CD4-positive, alpha-beta T cell (primary cell): Measurements from ENCODE around the gene KRTAP5-8. TPM values are rescaled to one million over a fixed set of nuclear protein-coding genes. Genes with fewer than 3 reads are reported as not detected.

Source experiments
- ATAC-seq: fragments of 200-7000 bp; cut with Tn5 transposase; one replicate; pipeline ENCODE4 v1.10.0; 2022; ENCODE audit warnings: mild to moderate bottlenecking; ENCODE audit not compliant: poor library complexity
- CTCF ChIA-PET: fragments of 350-600 bp; sonication (Branson Sonifier 250); formaldehyde crosslinking; loops from one replicate; lab custom pipeline; 2021; ENCODE audit warnings: antibody characterized with exemption, inconsistent platforms; lab: Charles Lee
- POLR2A ChIA-PET: fragments of 350-600 bp; sonication (Branson Sonifier 250); formaldehyde crosslinking; loops from one replicate; lab custom pipeline; 2021; ENCODE audit warnings: antibody characterized with exemption, inconsistent platforms; lab: Charles Lee
- DNase-seq, 14 experiments: peaks; one replicate each; pipeline ENCODE4 v3.0.0-alpha.2; 2013 to 2020; ENCODE audit warnings: mixed read lengths in 2 of 14
- H3K27ac ChIP-seq, 2 donors: one replicate each; pipeline versions ENCODE4 v1.5.1 to v1.7.0; 2013; ENCODE audit warnings: low read length in 2 of 2, low read depth in 1 of 2, mild to moderate bottlenecking in 1 of 2
- H3K27me3 ChIP-seq, 2 experiments: 1 replicate in 1 of 2; 2 replicates in 1 of 2; pipeline versions ENCODE4 v1.6.1 to v1.7.0; 2013; ENCODE audit warnings: low read length in 2 of 2, control low read depth in 1 of 2, mild to moderate bottlenecking in 1 of 2, moderate library complexity in 1 of 2; ENCODE audit not compliant: insufficient read depth in 2 of 2, control insufficient read depth in 1 of 2
- H3K36me3 ChIP-seq: one replicate; pipeline ENCODE4 v1.6.1; 2013; ENCODE audit warnings: low read length, control low read depth; ENCODE audit not compliant: insufficient read depth
- H3K4me1 ChIP-seq: one replicate; pipeline ENCODE4 v1.6.1; 2013; ENCODE audit warnings: low read length, control low read depth; ENCODE audit not compliant: insufficient read depth
- H3K4me3 ChIP-seq: one replicate; pipeline ENCODE4 v1.5.1; 2013; ENCODE audit warnings: mild to moderate bottlenecking, low read length, moderate library complexity
- H3K9me3 ChIP-seq, 2 experiments: 1 replicate in 1 of 2; 2 replicates in 1 of 2; pipeline versions ENCODE4 v1.6.1 to v1.7.0; 2013; ENCODE audit warnings: low read length in 2 of 2, mild to moderate bottlenecking in 2 of 2, control low read depth in 1 of 2, moderate library complexity in 1 of 2; ENCODE audit not compliant: control insufficient read depth in 1 of 2, insufficient read depth in 1 of 2
- H3K27ac Mint-ChIP-seq: one replicate; pipeline ENCODE4 v1.8.0; 2020; ENCODE audit warnings: mixed read lengths
- H3K27me3 Mint-ChIP-seq: one replicate; pipeline ENCODE4 v1.8.0; 2021; ENCODE audit warnings: mixed read lengths
- H3K36me3 Mint-ChIP-seq: one replicate; pipeline ENCODE4 v1.8.0; 2021; ENCODE audit warnings: low read depth, mixed read lengths
- H3K4me1 Mint-ChIP-seq: one replicate; pipeline ENCODE4 v1.8.0; 2021; ENCODE audit warnings: low read depth, mixed read lengths
- H3K4me3 Mint-ChIP-seq: one replicate; pipeline ENCODE4 v1.8.0; 2020; ENCODE audit warnings: mild to moderate bottlenecking, mixed read lengths
- H3K9me3 Mint-ChIP-seq: one replicate; pipeline ENCODE4 v1.8.0; 2020; ENCODE audit warnings: mixed read lengths
- CTCF ChIP-seq: fragments of 200-600 bp; IDR thresholded peaks from one replicate; pipeline ENCODE4 v1.8.0; 2022; ENCODE audit warnings: antibody characterized with exemption, mild to moderate bottlenecking
- intact Hi-C, 2 experiments: fragments of 100-400 bp; cut with DNase I in 1 of 2; cut with micrococcal nuclease in 1 of 2; formaldehyde crosslinking; loops; one replicate each; pipeline versions ENCODE4 v1.15.1 to v1.9.0; 2023 to 2025; cut with DNase I, micrococcal nuclease
- total RNA-seq, 174 experiments: library from RNA in 2 of 174; stranded (reverse) in 2 of 174; gene quantifications; one replicate each; pipeline ENCODE4 v1.2.3 and lab custom pipeline; 2021 to 2026

KRTAP5-8 gene
- total RNA-seq, 2 experiments from 2014 or later, result not detected

- peaks cover 36% of the 10 kb centered on the region for H3K27me3 Mint-ChIP-seq
- POLR2A ChIA-PET, result no interaction called here
Measured at GRCh38 chr11:71556018-71556417, 18.2 kb downstream of the KRTAP5-8 start.

GRCh38 chr11:71557257-71557656, 19.4 kb downstream of the KRTAP5-8 start:
- Mint-ChIP-seq H3K9me3 (no peaks in the 10 kb centered on the region), H3K27ac (no peak overlapping the region), H3K4me3 (no peak overlapping the region), H3K4me1 (no peaks in the 10 kb centered on the region), H3K27me3 (peaks cover 45% of the 10 kb centered on the region), H3K36me3 (no peaks in the 10 kb centered on the region)
- no peak overlapping the region for H3K27ac ChIP-seq
- no peak for TF ChIP-seq CTCF
- no peaks in the 10 kb centered on the region for H3K4me1 ChIP-seq
- intact Hi-C loops, result no loop called here
- H3K4me3 ChIP-seq, result no peak overlapping the region
- POLR2A ChIA-PET, result no interaction called here
- ATAC-seq (no peak), DNase-seq (no peak)
- H3K27me3 ChIP-seq, result peaks cover 0 to 3% of the 10 kb centered on the region in 2 experiments
- H3K36me3 ChIP-seq, result no peaks in the 10 kb centered on the region
- peaks cover 0 to 10% of the 10 kb centered on the region in 2 experiments for H3K9me3 ChIP-seq
- CTCF ChIA-PET, result no interaction called here

More at GRCh38 chr11:71556018-71556417, 18.2 kb downstream of the KRTAP5-8 start:
- no peak overlapping the region for H3K27ac ChIP-seq
- H3K4me3 ChIP-seq, result no peak overlapping the region
- H3K27me3 ChIP-seq, result peaks cover 0 to 3% of the 10 kb centered on the region in 2 experiments
- H3K9me3 ChIP-seq, result peaks cover 0 to 10% of the 10 kb centered on the region in 2 experiments
- H3K4me1 ChIP-seq, result no peaks in the 10 kb centered on the region
- intact Hi-C loops, result no loop called here
- no peaks in the 10 kb centered on the region for H3K36me3 ChIP-seq
- DNase-seq (no peak), ATAC-seq (no peak)
- CTCF ChIA-PET, result no interaction called here
- no peak overlapping the region for H3K4me3 Mint-ChIP-seq
- no peak overlapping the region for H3K27ac Mint-ChIP-seq
- TF ChIP-seq CTCF, result no peak
- H3K4me1 Mint-ChIP-seq, result no peaks in the 10 kb centered on the region
- H3K36me3 Mint-ChIP-seq, result no peaks in the 10 kb centered on the region
- no peaks in the 10 kb centered on the region for H3K9me3 Mint-ChIP-seq

- ATAC-seq (no peak), DNase-seq (no peak)
- intact Hi-C loops, result no loop called here
- H3K4me3 ChIP-seq, result no peak overlapping the region
- TF ChIP-seq CTCF, result no peak
- H3K36me3 ChIP-seq, result no peaks in the 10 kb centered on the region
- peaks cover 0 to 10% of the 10 kb centered on the region in 2 experiments for H3K9me3 ChIP-seq
- H3K4me1 Mint-ChIP-seq, result no peaks in the 10 kb centered on the region
- H3K4me3 Mint-ChIP-seq, result no peak overlapping the region
- POLR2A ChIA-PET, result no interaction called here
- H3K27ac Mint-ChIP-seq, result no peak overlapping the region
- no peaks in the 10 kb centered on the region for H3K36me3 Mint-ChIP-seq
- no peak overlapping the region for H3K27ac ChIP-seq
- CTCF ChIA-PET, result no interaction called here
- no peaks in the 10 kb centered on the region for H3K9me3 Mint-ChIP-seq
- H3K27me3 ChIP-seq, result peaks cover 5 to 16% of the 10 kb centered on the region in 2 experiments
- peaks cover 59% of the 10 kb centered on the region for H3K27me3 Mint-ChIP-seq
- no peaks in the 10 kb centered on the region for H3K4me1 ChIP-seq
Measured at GRCh38 chr11:71558996-71559395, 21.2 kb downstream of the KRTAP5-8 start.
